Measurements from ENCODE around the gene MRAS. TPM values are rescaled to one million over a fixed set of nuclear protein-coding genes. Genes with fewer than 3 reads are reported as not detected.

MRAS gene
- total and polyA plus RNA-seq, 2 of the 13 experiments (the other 11 are each of a cell fraction or from before 2014, with no cell fraction given) = 8.8 to 36.2 TPM

DNA sequence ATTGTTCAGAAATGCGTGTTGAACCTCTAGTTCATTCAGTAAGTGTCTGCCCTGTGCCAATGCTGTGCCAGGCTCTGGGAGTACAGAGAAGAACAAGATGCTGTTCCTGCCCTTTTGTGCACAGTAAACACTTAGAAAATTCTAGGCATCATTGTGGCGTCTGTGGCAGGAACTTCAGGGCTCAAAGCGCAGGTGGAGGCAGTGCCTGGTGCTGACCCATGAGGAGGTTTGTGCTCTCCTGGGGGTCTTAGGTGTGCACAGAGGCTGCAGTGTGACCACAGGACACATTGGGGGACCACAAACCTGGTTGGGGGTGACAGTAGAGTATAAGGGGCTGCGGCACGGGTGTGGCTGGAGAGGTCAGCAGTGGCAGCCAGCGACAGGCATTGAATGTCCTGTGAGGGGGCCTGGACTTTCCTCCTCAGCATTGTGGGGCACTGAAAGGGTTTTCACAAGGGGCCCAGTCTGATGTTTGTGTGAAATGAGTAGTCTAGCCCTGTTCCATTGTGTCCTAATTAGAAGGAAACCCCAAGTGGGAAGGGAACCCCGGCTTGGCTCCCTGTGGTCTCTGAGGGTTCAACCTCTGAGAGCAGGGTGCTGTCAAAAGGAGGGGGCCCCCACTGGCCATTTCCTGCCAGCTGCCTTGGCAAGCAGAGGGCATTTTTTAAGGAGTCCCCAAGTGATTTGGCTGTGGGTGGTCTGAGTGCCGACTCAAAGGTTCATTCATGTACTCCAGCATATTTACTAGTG lies 20.9 kb downstream of the MRAS start:
- no peaks in the 10 kb centered on the region for H3K27me3 ChIP-seq (ENCODE audit: control insufficient read depth in 1 of 2, insufficient read depth in 2 of 2, low read length in 2 of 2)
- WGBS (ENCODE audit: low lambda C conversion rate) = 98% methylated on average over 6 of the region's 8 CpGs
- in situ Hi-C loops (cut with HindIII; ENCODE audit: extremely low pct_ligation_motif_present, low pct_unique_long_range_greater_than_20kb) = no loop called here
- intact Hi-C loops (cut with micrococcal nuclease; ENCODE audit: unreplicated experiment) = no loop called here
- ATAC-seq (no peak), DNase-seq (ENCODE audit: low spot score) (no peak), FAIRE-seq (no peak)
- H3K4me3 ChIP-seq (replicated peaks in 1 of 3; ENCODE audit: insufficient read depth in 1 of 3, low read depth in 2 of 3, low read length in 3 of 3) = no peak overlapping the region
- no peaks in the 10 kb centered on the region for H4K20me1 ChIP-seq (ENCODE audit: insufficient read depth, low read length)
- no TSS peak for BruUV-seq (replicated peaks)
- ChIA-PET CTCF (ENCODE audit: low intra/inter-chr PET ratio, low total read pairs) (no interaction called here), POLR2A (no interaction called here)
- TF ChIP-seq, protein P1, sequence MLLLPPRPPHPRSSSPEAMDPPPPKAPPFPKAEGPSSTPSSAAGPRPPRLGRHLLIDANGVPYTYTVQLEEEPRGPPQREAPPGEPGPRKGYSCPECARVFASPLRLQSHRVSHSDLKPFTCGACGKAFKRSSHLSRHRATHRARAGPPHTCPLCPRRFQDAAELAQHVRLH (CRISPR knock-in tag; IDR thresholded peaks at IDR 0.05; ENCODE audit: borderline replicate concordance, low read depth) = no peak
- TF ChIP-seq, protein P2, sequence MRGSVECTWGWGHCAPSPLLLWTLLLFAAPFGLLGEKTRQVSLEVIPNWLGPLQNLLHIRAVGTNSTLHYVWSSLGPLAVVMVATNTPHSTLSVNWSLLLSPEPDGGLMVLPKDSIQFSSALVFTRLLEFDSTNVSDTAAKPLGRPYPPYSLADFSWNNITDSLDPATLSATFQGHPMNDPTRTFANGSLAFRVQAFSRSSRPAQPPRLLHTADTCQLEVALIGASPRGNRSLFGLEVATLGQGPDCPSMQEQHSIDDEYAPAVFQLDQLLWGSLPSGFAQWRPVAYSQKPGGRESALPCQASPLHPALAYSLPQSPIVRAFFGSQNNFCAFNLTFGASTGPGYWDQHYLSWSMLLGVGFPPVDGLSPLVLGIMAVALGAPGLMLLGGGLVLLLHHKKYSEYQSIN (CRISPR knock-in tag; IDR thresholded peaks at IDR 0.05; ENCODE audit: borderline replicate concordance) = no peak
- TF ChIP-seq RARG (CRISPR knock-in tag; IDR thresholded peaks at IDR 0.05; ENCODE audit: low read depth) (no peak), NFE2L1 (CRISPR knock-in tag; IDR thresholded peaks at IDR 0.05; ENCODE audit: borderline replicate concordance) (no peak), ZNF678 (CRISPR knock-in tag; IDR thresholded peaks at IDR 0.05) (no peak), ARNT (IDR thresholded peaks at IDR 0.05) (no peak), ZNF674 (CRISPR knock-in tag; IDR thresholded peaks at IDR 0.05; ENCODE audit: low read depth) (no peak), ZFP36 (IDR thresholded peaks at IDR 0.05; ENCODE audit: borderline replicate concordance, low read depth, low read length, partially characterized antibody) (no peak), SMAD1 (CRISPR knock-in tag; IDR thresholded peaks at IDR 0.05; ENCODE audit: borderline replicate concordance, low read depth) (no peak), SP140L (CRISPR knock-in tag; IDR thresholded peaks at IDR 0.05; ENCODE audit: borderline replicate concordance) (no peak)
- TF ChIP-seq, protein P3, sequence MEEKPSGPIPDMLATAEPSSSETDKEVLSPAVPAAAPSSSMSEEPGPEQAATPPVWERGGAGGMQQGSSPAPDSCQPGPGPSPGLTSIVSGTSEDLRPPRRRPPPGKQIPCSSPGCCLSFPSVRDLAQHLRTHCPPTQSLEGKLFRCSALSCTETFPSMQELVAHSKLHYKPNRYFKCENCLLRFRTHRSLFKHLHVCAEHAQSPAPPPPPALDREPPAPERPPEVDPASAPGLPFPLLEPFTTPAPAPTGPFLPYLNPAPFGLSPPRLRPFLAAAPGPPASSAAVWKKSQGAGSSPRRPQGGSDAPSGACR (CRISPR knock-in tag; IDR thresholded peaks at IDR 0.05) = no peak
- TF ChIP-seq, protein P4, sequence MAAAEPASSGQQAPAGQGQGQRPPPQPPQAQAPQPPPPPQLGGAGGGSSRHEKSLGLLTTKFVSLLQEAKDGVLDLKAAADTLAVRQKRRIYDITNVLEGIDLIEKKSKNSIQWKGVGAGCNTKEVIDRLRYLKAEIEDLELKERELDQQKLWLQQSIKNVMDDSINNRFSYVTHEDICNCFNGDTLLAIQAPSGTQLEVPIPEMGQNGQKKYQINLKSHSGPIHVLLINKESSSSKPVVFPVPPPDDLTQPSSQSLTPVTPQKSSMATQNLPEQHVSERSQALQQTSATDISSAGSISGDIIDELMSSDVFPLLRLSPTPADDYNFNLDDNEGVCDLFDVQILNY (CRISPR knock-in tag; conservative IDR thresholded peaks at IDR 0.05) = no peak
- TF ChIP-seq, protein P5, sequence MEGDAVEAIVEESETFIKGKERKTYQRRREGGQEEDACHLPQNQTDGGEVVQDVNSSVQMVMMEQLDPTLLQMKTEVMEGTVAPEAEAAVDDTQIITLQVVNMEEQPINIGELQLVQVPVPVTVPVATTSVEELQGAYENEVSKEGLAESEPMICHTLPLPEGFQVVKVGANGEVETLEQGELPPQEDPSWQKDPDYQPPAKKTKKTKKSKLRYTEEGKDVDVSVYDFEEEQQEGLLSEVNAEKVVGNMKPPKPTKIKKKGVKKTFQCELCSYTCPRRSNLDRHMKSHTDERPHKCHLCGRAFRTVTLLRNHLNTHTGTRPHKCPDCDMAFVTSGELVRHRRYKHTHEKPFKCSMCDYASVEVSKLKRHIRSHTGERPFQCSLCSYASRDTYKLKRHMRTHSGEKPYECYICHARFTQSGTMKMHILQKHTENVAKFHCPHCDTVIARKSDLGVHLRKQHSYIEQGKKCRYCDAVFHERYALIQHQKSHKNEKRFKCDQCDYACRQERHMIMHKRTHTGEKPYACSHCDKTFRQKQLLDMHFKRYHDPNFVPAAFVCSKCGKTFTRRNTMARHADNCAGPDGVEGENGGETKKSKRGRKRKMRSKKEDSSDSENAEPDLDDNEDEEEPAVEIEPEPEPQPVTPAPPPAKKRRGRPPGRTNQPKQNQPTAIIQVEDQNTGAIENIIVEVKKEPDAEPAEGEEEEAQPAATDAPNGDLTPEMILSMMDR (CRISPR knock-in tag; IDR thresholded peaks at IDR 0.05) = no peak
- H3K36me3 ChIP-seq (replicated peaks in 1 of 2; ENCODE audit: control insufficient read depth in 1 of 2, insufficient read depth in 2 of 2, low read length in 2 of 2) = no peaks in the 10 kb centered on the region
- H3K27ac ChIP-seq (ENCODE audit: extremely low read length, insufficient read depth, low read length) = no peak overlapping the region
- no peak overlapping the region for H3K4me2 ChIP-seq (ENCODE audit: low read depth, low read length)
- H2AFZ ChIP-seq (ENCODE audit: low read length) = no peak overlapping the region
- no peaks in the 10 kb centered on the region for H3K79me2 ChIP-seq (ENCODE audit: insufficient read depth, low read length)
- no peaks in the 10 kb centered on the region for H3K4me1 ChIP-seq (ENCODE audit: insufficient read depth, low read length)
- no peak overlapping the region for H3K9ac ChIP-seq (ENCODE audit: insufficient read depth, low read depth, low read length)
- H3K9me3 ChIP-seq (ENCODE audit: low read length) = no peaks in the 10 kb centered on the region
